Osteoblast (primary cell): ENCODE measurements around the gene COX18. TPM values are rescaled to one million over a fixed set of nuclear protein-coding genes. Genes with fewer than 3 reads are reported as not detected.

Source experiments
- DNase-seq: peaks from one replicate; pipeline ENCODE4 v3.0.0; 2011; ENCODE audit warnings: low spot score, mixed read lengths; ENCODE audit not compliant: insufficient read length; ENCODE audit errors: missing footprints
- H2AFZ ChIP-seq: 2 replicates; pipeline ENCODE4 v1.6.0; 2011; ENCODE audit warnings: mild to moderate bottlenecking, low read length
- H3K27ac ChIP-seq: 2 replicates; pipeline ENCODE4 v1.5.1; 2011; ENCODE audit warnings: mild to moderate bottlenecking, low read depth, low read length, moderate library complexity
- H3K27me3 ChIP-seq: 2 replicates; pipeline ENCODE4 v1.6.0; 2012; ENCODE audit warnings: mild to moderate bottlenecking, control low read depth, inconsistent platforms, low read length, moderate library complexity; ENCODE audit not compliant: insufficient read depth
- H3K36me3 ChIP-seq: 2 replicates; pipeline ENCODE4 v1.5.1; 2011; ENCODE audit warnings: mild to moderate bottlenecking, low read length, control low read depth, moderate library complexity; ENCODE audit not compliant: insufficient read depth
- H3K4me1 ChIP-seq: 2 replicates; pipeline ENCODE4 v1.5.1; 2011; ENCODE audit warnings: mild to moderate bottlenecking, low read length, control low read depth, moderate library complexity; ENCODE audit not compliant: insufficient read depth
- H3K4me2 ChIP-seq: 2 replicates; pipeline ENCODE4 v1.6.0; 2011; ENCODE audit warnings: mild to moderate bottlenecking, low read length; ENCODE audit not compliant: insufficient read depth
- H3K4me3 ChIP-seq: fragments of 200-600 bp; sonication (generic); 3 replicates; pipeline ENCODE4 v1.5.1; 2012; ENCODE audit warnings: mild to moderate bottlenecking, low read length, inconsistent platforms; ENCODE audit not compliant: insufficient read depth
- H3K79me2 ChIP-seq: 2 replicates; pipeline ENCODE4 v1.6.0; 2012; ENCODE audit warnings: mild to moderate bottlenecking, low read length, control low read depth, inconsistent platforms; ENCODE audit not compliant: insufficient read depth
- H3K9me3 ChIP-seq: 2 replicates; pipeline ENCODE4 v1.5.1; 2011; ENCODE audit warnings: low read depth, low read length, control low read depth
- H4K20me1 ChIP-seq: 2 replicates; pipeline ENCODE4 v1.6.0; 2012; ENCODE audit warnings: mild to moderate bottlenecking, low read length, control low read depth; ENCODE audit not compliant: insufficient read depth
- CTCF ChIP-seq: IDR thresholded peaks from 2 replicates; pipeline ENCODE4 v1.5.1; 2011; ENCODE audit warnings: mild to moderate bottlenecking, low read depth, low read length, moderate library complexity; ENCODE audit errors: extremely low read depth
- total RNA-seq: library from RNA; depleted of rRNA; stranded (reverse); fragments of >200 nt; gene quantifications from 2 replicates; pipeline ENCODE4 v1.2.3, GENCODE V29; 2012

Gene COX18
- total RNA-seq, 1 donor = 29.0 TPM

- H3K27me3 ChIP-seq = no peaks in the 10 kb centered on the region
- DNase-seq = no peak
- no peaks in the 10 kb centered on the region for H3K36me3 ChIP-seq
- H3K79me2 ChIP-seq = no peaks in the 10 kb centered on the region
- H3K27ac ChIP-seq = no peak overlapping the region
- no peak overlapping the region for H3K4me3 ChIP-seq
- no peak for TF ChIP-seq CTCF
- H3K4me1 ChIP-seq = no peaks in the 10 kb centered on the region
- peaks cover 5% of the 10 kb centered on the region for H3K9me3 ChIP-seq
- H2AFZ ChIP-seq = no peak overlapping the region
- H3K4me2 ChIP-seq = no peak overlapping the region
- no peaks in the 10 kb centered on the region for H4K20me1 ChIP-seq
Measured at GRCh38 chr4:73013310-73013709, 56.2 kb downstream of the COX18 start.

- no peak for TF ChIP-seq CTCF
- peak; percentile 3 for DNase-seq
- H4K20me1 ChIP-seq = no peaks in the 10 kb centered on the region
- no peak overlapping the region for H3K4me3 ChIP-seq
- H2AFZ ChIP-seq = no peak overlapping the region
- H3K36me3 ChIP-seq = no peaks in the 10 kb centered on the region
- H3K4me2 ChIP-seq = no peak overlapping the region
- no peaks in the 10 kb centered on the region for H3K4me1 ChIP-seq
- H3K79me2 ChIP-seq = no peaks in the 10 kb centered on the region
- no peak overlapping the region for H3K27ac ChIP-seq
- peaks cover 5% of the 10 kb centered on the region for H3K9me3 ChIP-seq
- no peaks in the 10 kb centered on the region for H3K27me3 ChIP-seq
Measured at GRCh38 chr4:73012673-73013072, 56.8 kb downstream of the COX18 start.

GRCh38 chr4:73011629-73011985 lies 57.9 kb downstream of the COX18 start:
- no peaks in the 10 kb centered on the region for H3K79me2 ChIP-seq
- TF ChIP-seq CTCF = no peak
- H3K27me3 ChIP-seq = no peaks in the 10 kb centered on the region
- no peak overlapping the region for H3K27ac ChIP-seq
- H3K36me3 ChIP-seq = no peaks in the 10 kb centered on the region
- no peak overlapping the region for H2AFZ ChIP-seq
- H3K9me3 ChIP-seq = peaks cover 5% of the 10 kb centered on the region
- no peak for DNase-seq
- no peaks in the 10 kb centered on the region for H3K4me1 ChIP-seq
- H4K20me1 ChIP-seq = no peaks in the 10 kb centered on the region
- no peak overlapping the region for H3K4me2 ChIP-seq
- no peak overlapping the region for H3K4me3 ChIP-seq

- Histone ChIP-seq H3K4me1 (no peaks in the 10 kb centered on the region), H4K20me1 (no peaks in the 10 kb centered on the region), H3K79me2 (no peaks in the 10 kb centered on the region), H3K27ac (no peak overlapping the region), H3K4me3 (no peak overlapping the region), H3K27me3 (no peaks in the 10 kb centered on the region), H2AFZ (no peak overlapping the region), H3K4me2 (no peak overlapping the region), H3K9me3 (peaks cover 5% of the 10 kb centered on the region), H3K36me3 (no peaks in the 10 kb centered on the region)
- DNase-seq = peak; percentile 44
- no peak for TF ChIP-seq CTCF
Measured at GRCh38 chr4:73010789-73011628, 58.5 kb downstream of the COX18 start.
